Heart left ventricle (tissue), 13 donors: Measurements from ENCODE around the gene RIN3.

Experiments used
- POLR2A ChIP-seq, 2 donors: fragments of 450-650 bp; IDR thresholded peaks; one replicate each; pipeline ENCODE4 v1.6.1; 2017; ENCODE audit warnings: antibody characterized with exemption in 2 of 2, mild to moderate bottlenecking in 2 of 2, moderate library complexity in 2 of 2
- TF ChIP-seq, protein P1 (sequence below), 12 donors: fragments of 200-600 bp; sonication (generic) in 4 of 12; IDR thresholded peaks; one replicate each; pipeline versions ENCODE4 v1.5.0 to v1.8.0; 2018 to 2022; ENCODE audit warnings: antibody characterized with exemption in 12 of 12, mild to moderate bottlenecking in 5 of 12
- donor health status: ischemic (EF 13 %, LVEDD 7.1; RV severe dilation, severe dysfunction).
- donor health status: DM: no; HTN: yes; CAD: no.
- donor health status: DM: no; HTN: no; CAD: no.
- donor health status: ischemic (EF 25% LVEDD 6.9; RV normal size, moderate dysfunction).
- donor health status: ischemic (EF 25% LVEDD 5.7; RV mildly dilated, moderate dysfunction).
- donor health status: ischemic (EF 35%, LVEDD 5.7; RV mildly dilated, moderate dysfunction).
- donor health status: nonischemic (EF 11% LVEDD 7.7; RV severe dilation, severe dysfunction).
- donor health status: DM: yes; HTN: yes; CAD: no.
- donor health status: PGD.
- donor health status: ischemic (EF 29% LVEDD 5.4; RV normal size, mild dysfunction).
- donor health status: nonischemic (EF 23%, LVEDD 6.1; RV moderate dilation, normal function).

DNA sequence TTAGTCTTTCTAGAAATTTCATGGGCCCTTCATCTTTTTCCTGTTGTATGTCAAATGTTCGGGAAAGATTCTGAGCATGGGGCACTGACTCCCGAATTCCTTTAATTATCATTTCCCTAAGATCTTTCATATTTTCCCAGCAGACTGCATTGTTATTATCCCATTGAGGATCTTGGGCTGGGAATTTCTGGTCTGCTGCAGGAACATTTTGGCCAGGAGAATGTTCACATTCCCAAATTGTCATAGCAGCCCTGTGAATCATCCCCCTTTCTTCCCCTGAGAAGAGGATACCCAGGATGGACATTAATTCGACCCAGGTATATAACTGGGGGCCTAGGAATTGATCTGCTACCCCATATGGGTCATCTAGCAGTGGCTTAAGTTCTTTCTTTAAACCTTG lies 112.5 kb downstream of the RIN3 start:
- TF ChIP-seq, protein P1, sequence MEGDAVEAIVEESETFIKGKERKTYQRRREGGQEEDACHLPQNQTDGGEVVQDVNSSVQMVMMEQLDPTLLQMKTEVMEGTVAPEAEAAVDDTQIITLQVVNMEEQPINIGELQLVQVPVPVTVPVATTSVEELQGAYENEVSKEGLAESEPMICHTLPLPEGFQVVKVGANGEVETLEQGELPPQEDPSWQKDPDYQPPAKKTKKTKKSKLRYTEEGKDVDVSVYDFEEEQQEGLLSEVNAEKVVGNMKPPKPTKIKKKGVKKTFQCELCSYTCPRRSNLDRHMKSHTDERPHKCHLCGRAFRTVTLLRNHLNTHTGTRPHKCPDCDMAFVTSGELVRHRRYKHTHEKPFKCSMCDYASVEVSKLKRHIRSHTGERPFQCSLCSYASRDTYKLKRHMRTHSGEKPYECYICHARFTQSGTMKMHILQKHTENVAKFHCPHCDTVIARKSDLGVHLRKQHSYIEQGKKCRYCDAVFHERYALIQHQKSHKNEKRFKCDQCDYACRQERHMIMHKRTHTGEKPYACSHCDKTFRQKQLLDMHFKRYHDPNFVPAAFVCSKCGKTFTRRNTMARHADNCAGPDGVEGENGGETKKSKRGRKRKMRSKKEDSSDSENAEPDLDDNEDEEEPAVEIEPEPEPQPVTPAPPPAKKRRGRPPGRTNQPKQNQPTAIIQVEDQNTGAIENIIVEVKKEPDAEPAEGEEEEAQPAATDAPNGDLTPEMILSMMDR (IDR thresholded peaks at IDR 0.05), result no peak
- no peak for TF ChIP-seq POLR2A (IDR thresholded peaks at IDR 0.05)
